Lower leg skin (tissue), 4 donors: Measurements from ENCODE around the gene HBA1. TPM values are rescaled to one million over a fixed set of nuclear protein-coding genes. Genes with fewer than 3 reads are reported as not detected.
"Not testable (repeated sequence)": the region's sequence is repeated elsewhere in the genome, so short reads cannot be mapped to it uniquely, and the experiment has no call there.

Source experiments
- DNase-seq, 2 donors: peaks; one replicate each; pipeline ENCODE4 v3.0.0-alpha.2; 2019; ENCODE audit warnings: low spot score in 2 of 2
- H3K4me3 ChIP-seq: fragments of 200-600 bp; sonication (generic); 2 replicates; pipeline ENCODE4 v1.5.1; 2017; ENCODE audit warnings: mild to moderate bottlenecking, low read depth; ENCODE audit not compliant: poor library complexity, severe bottlenecking
- CTCF ChIP-seq, 3 donors: fragments of 450-650 bp; IDR thresholded peaks; one replicate each; pipeline ENCODE4 v1.5.1; 2016; ENCODE audit warnings: antibody characterized with exemption in 3 of 3, mild to moderate bottlenecking in 3 of 3, moderate library complexity in 2 of 3
- POLR2A ChIP-seq, 2 donors: fragments of 450-650 bp; IDR thresholded peaks; one replicate each; pipeline ENCODE4 v1.6.1; 2016 to 2017; ENCODE audit warnings: antibody characterized with exemption in 2 of 2, mild to moderate bottlenecking in 1 of 2, moderate library complexity in 1 of 2
- WGBS, 2 donors: methylation state at CpG; one replicate each; pipeline ENCODE4 v1.1.5; 2018; 5-methylcytosine and 5-hydroxymethylcytosine counted together
- intact Hi-C: fragments of 100-400 bp; cut with DNase I; formaldehyde crosslinking; loops from one replicate; pipeline ENCODE4 v1.15.0; 2023; ENCODE audit warnings: low total_unique reads
- total RNA-seq, 4 donors: library from RNA; depleted of rRNA; stranded (reverse); fragments of >200 nt; gene quantifications; one replicate each; pipeline ENCODE4 v1.1.0, GENCODE V29; 2016

HBA1 gene
- total RNA-seq, 4 donors from 2014 or later = 2.5 to 474 (median 180) TPM

- H3K4me3 ChIP-seq = no peak overlapping the region
- TF ChIP-seq CTCF (IDR thresholded peaks at IDR 0.05) = no peak
- TF ChIP-seq POLR2A (IDR thresholded peaks at IDR 0.05) = no peak
- 27 to 29% methylated on average over 3 of the region's 3 CpGs for WGBS, 2 donors
Measured at GRCh38 chr16:169014-169413, 7.5 kb upstream of the HBA1 start.

GRCh38 chr16:170088-170507, 6.4 kb upstream of the HBA1 start:
- H3K4me3 ChIP-seq, DNase-seq, intact Hi-C loops: not testable (repeated sequence)
- WGBS, 2 donors = 1% methylated on average over 5 of the region's 5 CpGs

More at GRCh38 chr16:169014-169413, 7.5 kb upstream of the HBA1 start:
- intact Hi-C loops = no loop called here
- no peak for DNase-seq

GRCh38 chr16:170788-171187, 5.7 kb upstream of the HBA1 start:
- no peak for TF ChIP-seq POLR2A (IDR thresholded peaks at IDR 0.05)
- no peak for TF ChIP-seq CTCF (IDR thresholded peaks at IDR 0.05)
- 93 to 97% methylated on average over 1 of the region's 1 CpG for WGBS, 2 donors
- no peak for DNase-seq
- intact Hi-C loops = no loop called here
- no peak overlapping the region for H3K4me3 ChIP-seq

GRCh38 chr16:172374-172941, 4.0 kb upstream of the HBA1 start, which contains the start of gene HBA2:
HBA2 (plus strand) TSS chr16:172876; CDS start chr16:172913, 37 bp downstream.
- WGBS, 2 donors = no CpG with 5 or more reads among the region's 74 CpGs
- intact Hi-C loops, DNase-seq, H3K4me3 ChIP-seq: not testable (repeated sequence)

- intact Hi-C loops, H3K4me3 ChIP-seq, DNase-seq: not testable (repeated sequence)
- WGBS, 2 donors = 8% methylated on average over 11 to 18 of the region's 44 CpGs
Measured at GRCh38 chr16:173211-173854, 3.1 kb upstream of the HBA1 start.

- H3K4me3 ChIP-seq, intact Hi-C loops, DNase-seq: not testable (repeated sequence)
- WGBS, 2 donors = 13 to 18% methylated on average over 5 to 8 of the region's 13 CpGs
Measured at GRCh38 chr16:173928-174769, 2.3 kb upstream of the HBA1 start.

GRCh38 chr16:175011-175949, 1.2 kb upstream of the HBA1 start:
- 23 to 26% methylated on average over 8 of the region's 8 CpGs for WGBS, 2 donors
- DNase-seq = no peak
- intact Hi-C loops = no loop called here
- no peak overlapping the region for H3K4me3 ChIP-seq
- TF ChIP-seq POLR2A (IDR thresholded peaks at IDR 0.05) (no peak), CTCF (IDR thresholded peaks at IDR 0.05) (no peak)

GRCh38 chr16:176006-176405, 474 bp upstream of the HBA1 start:
- H3K4me3 ChIP-seq, intact Hi-C loops: not testable (repeated sequence)
- no CpG with 5 or more reads among the region's 39 CpGs for WGBS, 2 donors

More at GRCh38 chr16:176006-176405, 474 bp upstream of the HBA1 start:
- not testable (repeated sequence) for DNase-seq
